Measurements from ENCODE around the gene TRPC3.
A peak's percentile ranks its signal among the peaks of the same experiment; 100 is the strongest.

TRPC3 gene

GRCh38 chr4:121951521-121952110, at the start of gene TRPC3:
Gene TRPC3, minus strand, starts transcription at chr4:121952060. Its CDS starts 380 bp downstream, at chr4:121951680.
- DNase-seq (ENCODE audit: low spot score) = peak; percentile 63

- no peak for DNase-seq (ENCODE audit: low spot score)
Observed at GRCh38 chr4:122000849-122001248, 49.0 kb upstream of the TRPC3 start.

GRCh38 chr4:121998024-121998423, 46.2 kb upstream of the TRPC3 start:
- no peak for DNase-seq (ENCODE audit: low spot score)

GRCh38 chr4:121995790-121996537, 44.1 kb upstream of the TRPC3 start:
- no peak for DNase-seq (ENCODE audit: low spot score)

- DNase-seq (ENCODE audit: low spot score) = no peak
Observed at GRCh38 chr4:121991968-121992367, 40.1 kb upstream of the TRPC3 start.

- DNase-seq (ENCODE audit: low spot score) = no peak
Observed at GRCh38 chr4:121990489-121990888, 38.6 kb upstream of the TRPC3 start.

GRCh38 chr4:121989715-121990114, 37.9 kb upstream of the TRPC3 start:
- no peak for DNase-seq (ENCODE audit: low spot score)

GRCh38 chr4:121988950-121989349, 37.1 kb upstream of the TRPC3 start:
- DNase-seq (ENCODE audit: low spot score) = no peak

GRCh38 chr4:121980643-121981042, 28.8 kb upstream of the TRPC3 start:
- no peak for DNase-seq (ENCODE audit: low spot score)

- no peak for DNase-seq (ENCODE audit: low spot score)
Observed at GRCh38 chr4:121978172-121978516, 26.3 kb upstream of the TRPC3 start.

GRCh38 chr4:121977251-121978171, 25.7 kb upstream of the TRPC3 start:
- DNase-seq (ENCODE audit: low spot score) = no peak

GRCh38 chr4:121975784-121976183, 23.9 kb upstream of the TRPC3 start:
- DNase-seq (ENCODE audit: low spot score) = no peak

- no peak for DNase-seq (ENCODE audit: low spot score)
Observed at GRCh38 chr4:121973816-121974215, 22.0 kb upstream of the TRPC3 start.

GRCh38 chr4:121968859-121969258, 17.0 kb upstream of the TRPC3 start:
- no peak for DNase-seq (ENCODE audit: low spot score)

- no peak for DNase-seq (ENCODE audit: low spot score)
Observed at GRCh38 chr4:121964958-121965357, 13.1 kb upstream of the TRPC3 start.

- DNase-seq (ENCODE audit: low spot score) = no peak
Observed at GRCh38 chr4:121960818-121961217, 9.0 kb upstream of the TRPC3 start.

- DNase-seq (ENCODE audit: low spot score) = no peak
Observed at GRCh38 chr4:121958777-121959176, 6.9 kb upstream of the TRPC3 start.

- DNase-seq (ENCODE audit: low spot score) = no peak
Observed at GRCh38 chr4:121957266-121957665, 5.4 kb upstream of the TRPC3 start.

GRCh38 chr4:121953860-121954259, 2.0 kb upstream of the TRPC3 start:
- DNase-seq (ENCODE audit: low spot score) = no peak

GRCh38 chr4:121952290-121952689, 430 bp upstream of the TRPC3 start:
- no peak for DNase-seq (ENCODE audit: low spot score)

- peak; percentile 66 for DNase-seq (ENCODE audit: low spot score)
Observed at GRCh38 chr4:121950680-121951520, 960 bp downstream of the TRPC3 start.

GRCh38 chr4:121950212-121950679, 1.6 kb downstream of the TRPC3 start:
- DNase-seq (ENCODE audit: low spot score) = peak; percentile 95

All from ecto neural progenitor cell (in vitro differentiated cells).